Measurements from ENCODE around the gene CHRD.
A peak's percentile ranks its signal among the peaks of the same experiment; 100 is the strongest.

CHRD gene

DNA sequence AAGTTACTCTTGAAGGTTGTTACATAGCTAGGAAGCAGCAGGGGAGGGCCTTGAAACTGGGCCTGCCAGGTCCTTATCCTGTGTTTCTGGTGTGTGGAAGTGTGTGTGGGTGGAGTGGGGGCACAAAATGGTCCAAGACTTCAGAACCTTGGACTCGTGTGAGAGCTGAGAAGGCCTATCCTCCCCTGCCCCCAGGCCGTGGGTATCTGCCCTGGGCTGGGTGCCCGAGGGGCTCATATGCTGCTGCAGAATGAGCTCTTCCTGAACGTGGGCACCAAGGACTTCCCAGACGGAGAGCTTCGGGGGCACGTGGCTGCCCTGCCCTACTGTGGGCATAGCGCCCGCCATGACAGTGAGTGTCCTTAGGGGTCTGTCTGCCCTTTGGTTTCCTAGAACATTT is 4.5 kb downstream of the CHRD start:
- no peak for DNase-seq

DNA sequence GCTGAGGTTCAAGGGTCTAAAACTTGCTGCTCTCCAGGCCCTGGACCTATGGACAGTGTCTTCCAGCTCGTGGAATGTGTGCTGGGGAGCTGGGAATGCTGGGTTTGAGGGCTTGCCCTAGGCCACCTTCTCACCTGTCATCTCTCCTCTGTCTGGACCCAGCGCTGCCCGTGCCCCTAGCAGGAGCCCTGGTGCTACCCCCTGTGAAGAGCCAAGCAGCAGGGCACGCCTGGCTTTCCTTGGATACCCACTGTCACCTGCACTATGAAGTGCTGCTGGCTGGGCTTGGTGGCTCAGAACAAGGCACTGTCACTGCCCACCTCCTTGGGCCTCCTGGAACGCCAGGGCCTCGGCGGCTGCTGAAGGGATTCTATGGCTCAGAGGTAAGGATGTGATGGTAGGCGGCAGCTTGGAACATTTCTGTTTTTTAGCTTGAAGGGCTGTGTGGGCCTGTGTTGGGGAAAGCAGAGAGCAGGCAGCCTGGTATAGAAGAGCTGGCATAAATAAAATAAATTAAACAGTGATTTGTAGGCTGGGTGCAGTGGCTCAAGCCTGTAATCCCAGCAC is 5.1 kb downstream of the CHRD start:
- DNase-seq, result no peak

DNA sequence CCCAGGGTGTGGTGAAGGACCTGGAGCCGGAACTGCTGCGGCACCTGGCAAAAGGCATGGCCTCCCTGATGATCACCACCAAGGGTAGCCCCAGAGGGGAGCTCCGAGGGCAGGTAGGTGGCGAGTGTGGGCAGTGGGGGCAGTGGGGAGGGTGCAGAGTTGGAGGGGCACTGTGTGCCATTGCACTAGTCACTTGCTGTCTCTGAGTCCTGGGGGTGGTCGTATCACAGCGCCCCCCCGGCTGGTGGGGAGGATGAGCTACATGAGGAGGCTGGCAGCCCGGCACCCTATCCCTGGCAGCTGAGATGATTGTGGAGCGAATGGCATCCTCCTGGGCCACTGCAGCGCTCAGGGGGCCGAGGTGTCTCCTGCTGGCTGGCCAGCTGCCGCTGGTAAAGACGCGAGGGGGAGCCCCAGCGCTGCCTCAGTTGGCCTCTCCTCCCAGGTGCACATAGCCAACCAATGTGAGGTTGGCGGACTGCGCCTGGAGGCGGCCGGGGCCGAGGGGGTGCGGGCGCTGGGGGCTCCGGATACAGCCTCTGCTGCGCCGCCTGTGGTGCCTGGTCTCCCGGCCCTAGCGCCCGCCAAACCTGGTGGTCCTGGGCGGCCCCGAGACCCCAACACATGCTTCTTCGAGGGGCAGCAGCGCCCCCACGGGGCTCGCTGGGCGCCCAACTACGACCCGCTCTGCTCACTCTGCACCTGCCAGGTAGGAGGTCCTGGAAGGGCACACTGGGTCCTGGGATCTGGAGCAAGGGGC is 6.4 kb downstream of the CHRD start:
- DNase-seq, result no peak

DNA sequence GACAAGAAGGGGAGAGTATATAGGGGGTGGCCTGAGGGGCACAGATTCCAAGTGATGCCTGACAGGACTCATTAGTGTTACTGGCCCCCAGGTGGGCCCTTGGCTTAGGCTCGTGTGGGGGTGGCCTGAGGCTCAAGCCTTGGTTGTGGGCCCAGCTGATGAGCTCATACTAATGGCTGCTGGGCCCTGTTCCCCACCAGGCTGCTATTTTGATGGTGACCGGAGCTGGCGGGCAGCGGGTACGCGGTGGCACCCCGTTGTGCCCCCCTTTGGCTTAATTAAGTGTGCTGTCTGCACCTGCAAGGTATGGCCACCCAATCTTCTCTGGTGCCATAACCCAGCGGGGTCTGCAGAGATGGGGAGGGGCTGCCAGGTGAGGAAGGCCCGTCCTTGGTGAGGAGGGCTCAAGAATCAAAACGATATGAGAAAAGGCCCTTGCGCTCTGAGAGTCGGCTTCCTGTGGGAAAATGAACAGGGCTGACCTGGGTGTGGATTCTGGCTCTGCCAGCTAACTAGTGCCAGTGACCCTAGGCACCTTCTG is 7.4 kb downstream of the CHRD start:
- no peak for DNase-seq

DNA sequence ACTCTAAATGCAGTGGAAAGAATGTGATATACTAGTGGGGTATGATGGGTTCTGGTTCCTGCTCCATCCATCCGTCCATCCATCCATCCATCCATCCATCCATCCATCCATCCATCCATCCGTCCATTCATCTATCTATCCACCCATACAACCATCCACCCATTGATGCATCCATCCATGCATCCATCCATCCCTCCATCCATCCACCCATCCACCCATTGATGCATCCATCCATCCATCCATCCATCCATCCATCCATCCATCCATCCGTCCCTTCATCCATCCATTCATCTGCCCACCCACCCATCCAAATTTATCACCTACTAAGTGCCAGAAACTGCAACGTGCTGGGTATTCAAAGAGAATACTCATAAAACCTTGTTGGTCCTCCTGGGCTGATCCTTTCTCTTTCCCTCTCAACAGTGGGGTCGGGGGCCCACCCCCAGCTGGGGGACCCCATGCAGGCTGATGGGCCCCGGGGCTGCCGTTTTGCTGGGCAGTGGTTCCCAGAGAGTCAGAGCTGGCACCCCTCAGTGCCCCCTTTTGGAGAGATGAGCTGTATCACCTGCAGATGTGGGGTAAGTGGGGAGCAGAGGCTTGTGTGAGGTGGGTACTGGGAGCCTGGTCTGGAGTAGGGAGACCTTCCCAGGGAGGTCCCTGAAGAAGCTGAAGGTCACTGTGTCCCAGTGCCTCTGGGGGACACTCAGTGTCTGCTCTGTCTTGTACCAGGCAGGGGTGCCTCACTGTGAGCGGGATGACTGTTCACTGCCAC is 8.5 kb downstream of the CHRD start:
- no peak for DNase-seq

DNA sequence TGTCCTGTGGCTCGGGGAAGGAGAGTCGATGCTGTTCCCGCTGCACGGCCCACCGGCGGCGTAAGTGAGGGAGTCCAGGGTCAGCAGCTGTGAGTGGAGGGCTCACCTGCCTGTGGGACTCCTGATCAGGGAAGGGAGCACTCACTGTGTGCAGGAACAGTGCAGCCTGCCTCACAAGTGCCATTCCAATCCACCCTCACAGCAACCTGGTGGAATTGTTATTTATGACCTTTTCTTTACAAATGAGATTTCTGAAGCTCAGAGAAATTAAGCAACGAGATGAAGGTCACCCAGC is 9.0 kb downstream of the CHRD start:
- DNase-seq, result no peak

DNA sequence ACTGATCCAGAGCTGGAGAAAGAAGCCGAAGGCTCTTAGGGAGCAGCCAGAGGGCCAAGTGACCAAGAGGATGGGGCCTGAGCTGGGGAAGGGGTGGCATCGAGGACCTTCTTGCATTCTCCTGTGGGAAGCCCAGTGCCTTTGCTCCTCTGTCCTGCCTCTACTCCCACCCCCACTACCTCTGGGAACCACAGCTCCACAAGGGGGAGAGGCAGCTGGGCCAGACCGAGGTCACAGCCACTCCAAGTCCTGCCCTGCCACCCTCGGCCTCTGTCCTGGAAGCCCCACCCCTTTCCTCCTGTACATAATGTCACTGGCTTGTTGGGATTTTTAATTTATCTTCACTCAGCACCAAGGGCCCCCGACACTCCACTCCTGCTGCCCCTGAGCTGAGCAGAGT is 9.5 kb downstream of the CHRD start:
- DNase-seq, result no peak

DNA sequence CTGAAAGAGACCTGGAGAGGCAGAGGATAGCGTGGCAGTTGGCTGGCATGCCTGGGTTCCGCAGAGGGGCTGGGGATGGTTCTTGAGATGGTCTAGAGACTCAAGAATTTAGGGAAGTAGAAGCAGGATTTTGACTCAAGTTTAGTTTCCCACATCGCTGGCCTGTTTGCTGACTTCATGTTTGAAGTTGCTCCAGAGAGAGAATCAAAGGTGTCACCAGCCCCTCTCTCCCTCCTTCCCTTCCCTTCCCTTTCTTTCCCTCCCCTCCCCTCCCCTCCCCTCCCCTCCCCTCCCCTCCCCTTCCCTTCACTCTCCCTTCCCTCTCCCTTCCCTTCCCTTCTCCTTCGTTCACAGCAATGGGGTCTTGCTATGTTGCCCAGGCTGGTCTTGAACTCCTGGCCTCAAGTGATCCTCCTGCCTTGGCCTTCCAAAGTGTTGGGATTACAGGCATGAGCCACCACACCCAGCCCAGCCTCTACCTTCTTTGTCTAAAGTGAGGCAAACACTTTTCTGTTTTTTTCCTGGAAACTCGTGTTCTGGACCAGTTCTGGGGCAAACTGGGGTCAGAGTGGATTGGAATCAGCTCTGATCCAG is 10.2 kb downstream of the CHRD start:
- DNase-seq, result no peak

DNA sequence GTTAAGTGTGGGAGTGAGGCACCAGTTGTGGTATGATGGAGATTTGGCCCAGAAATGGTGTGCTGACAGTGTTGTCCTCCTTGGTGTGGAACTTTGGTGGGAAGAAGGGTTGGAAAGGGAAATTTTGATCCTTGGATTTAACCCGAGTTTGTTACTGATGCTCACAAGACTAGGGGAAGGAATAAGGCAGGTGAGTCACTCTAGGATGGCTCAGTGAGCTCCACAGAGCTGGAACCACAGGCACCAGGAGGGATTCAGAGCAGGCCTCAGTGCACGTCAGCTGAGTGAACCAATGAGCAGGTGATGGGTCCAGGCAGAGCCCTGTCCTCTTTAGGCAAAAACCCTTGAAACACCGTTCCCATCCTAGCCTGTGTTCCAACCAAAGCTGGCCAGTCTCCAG is 11.4 kb downstream of the CHRD start:
- no peak for DNase-seq

DNA sequence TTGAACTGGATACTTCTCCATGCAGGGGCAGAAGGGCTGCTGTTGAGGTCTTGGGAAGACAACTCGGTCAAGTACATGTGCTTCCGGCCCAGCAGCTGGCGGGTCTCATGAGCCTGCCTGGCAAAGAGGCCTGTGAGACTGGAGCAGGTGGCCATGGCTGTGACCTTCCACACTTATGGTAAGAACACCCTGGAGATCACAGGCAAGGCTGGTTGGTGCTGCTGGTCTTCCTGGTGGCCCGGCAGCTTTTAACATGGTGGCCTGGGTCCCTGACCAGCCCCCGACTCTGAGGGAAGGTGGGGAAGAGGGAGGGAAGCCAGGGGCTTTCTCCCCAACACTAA is 15.4 kb downstream of the CHRD start:
- no peak for DNase-seq

DNA sequence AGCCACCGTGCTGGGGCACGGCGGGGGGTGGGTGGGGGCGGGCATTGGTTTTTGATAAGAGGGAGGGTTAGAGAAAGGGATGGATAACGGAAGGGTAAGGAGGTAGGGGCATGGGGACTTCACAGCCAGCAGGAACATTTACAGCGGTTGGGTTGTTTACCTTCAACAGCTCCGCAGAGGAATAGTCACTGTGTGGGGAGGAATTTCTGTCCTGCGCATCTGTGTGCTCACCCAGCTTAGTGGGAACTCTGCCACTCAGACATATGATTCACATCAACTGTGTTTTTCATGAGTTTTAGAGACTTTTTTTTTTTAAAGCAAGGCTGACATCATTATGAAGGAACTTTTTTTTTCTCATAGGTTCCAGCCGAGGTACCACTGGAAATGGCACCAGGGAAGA is 19.6 kb downstream of the CHRD start:
- no peak for DNase-seq

DNA sequence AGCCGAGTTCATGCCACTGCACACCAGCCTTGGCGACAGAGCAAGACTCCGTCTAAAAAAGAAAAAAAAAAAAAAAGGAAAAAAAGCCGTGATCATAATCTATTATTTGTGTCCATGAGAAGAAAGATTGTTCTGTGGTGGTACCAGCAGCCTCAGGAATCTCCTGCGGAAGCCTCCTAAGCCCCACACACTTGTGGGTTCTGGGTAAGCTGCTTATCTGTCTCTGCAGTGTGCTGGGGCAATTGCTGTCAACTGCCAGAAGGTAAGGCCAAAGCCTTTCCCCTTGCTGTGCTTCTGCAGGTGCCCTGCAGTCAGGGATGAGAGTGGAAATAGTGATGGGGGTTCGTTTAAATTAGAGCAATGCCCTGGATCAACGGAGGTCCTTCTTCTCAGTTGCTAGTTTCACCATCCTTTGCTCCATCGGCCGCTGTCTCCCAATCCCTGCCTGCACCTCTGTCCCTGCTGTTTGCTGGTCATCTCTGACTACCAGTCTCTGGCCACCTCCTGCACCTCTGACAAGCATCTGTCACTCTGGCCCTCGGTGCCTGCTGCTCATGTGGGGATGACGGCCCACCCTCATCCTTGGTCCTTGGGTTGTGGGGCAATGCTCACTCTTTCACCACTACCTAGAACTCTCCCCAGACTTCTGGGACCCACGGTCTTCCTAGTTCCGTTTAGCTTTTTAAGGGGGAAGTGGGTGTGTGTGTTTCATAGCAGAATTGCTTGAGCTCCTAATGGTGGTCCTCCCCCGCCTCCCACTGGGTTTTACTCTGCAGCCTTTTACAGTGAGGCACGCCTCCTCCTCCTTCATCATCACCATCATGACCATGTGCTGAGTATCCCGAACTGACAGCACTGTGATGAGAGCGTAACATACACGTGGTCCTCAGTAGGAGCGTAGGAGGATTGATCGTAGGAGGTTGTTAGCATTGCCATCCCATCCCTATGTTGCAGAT is 25.5 kb downstream of the CHRD start:
- DNase-seq, result no peak

DNA sequence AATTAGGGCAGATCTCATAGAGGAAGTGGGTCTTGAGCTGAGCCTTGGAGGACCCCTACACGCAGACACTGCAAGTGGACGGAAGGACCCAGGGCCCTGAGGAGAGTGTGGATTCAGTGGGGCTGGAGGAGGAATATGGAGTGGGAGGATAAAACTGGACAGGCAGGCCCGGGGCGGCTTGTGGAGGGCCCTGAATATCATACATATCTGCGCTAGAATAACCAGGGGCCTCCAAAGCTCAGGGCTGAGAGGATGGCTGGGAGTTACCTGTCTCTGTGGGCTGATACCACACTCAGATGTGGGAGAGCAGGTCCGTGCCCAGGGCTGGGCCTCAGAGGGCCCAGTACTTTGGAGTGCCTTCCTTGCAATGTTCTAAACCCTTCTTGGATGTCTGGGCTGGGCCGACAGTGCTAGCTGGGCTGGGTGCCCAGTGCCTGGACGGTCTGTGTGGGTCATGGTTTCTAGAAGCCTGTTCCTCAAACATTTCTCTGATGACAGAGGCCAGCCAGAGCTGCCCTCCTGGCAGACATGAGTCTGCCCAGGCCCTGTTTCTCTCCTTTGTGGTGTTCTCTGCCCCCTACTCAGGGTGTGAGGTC is 29.6 kb downstream of the CHRD start:
- DNase-seq, result no peak

DNA sequence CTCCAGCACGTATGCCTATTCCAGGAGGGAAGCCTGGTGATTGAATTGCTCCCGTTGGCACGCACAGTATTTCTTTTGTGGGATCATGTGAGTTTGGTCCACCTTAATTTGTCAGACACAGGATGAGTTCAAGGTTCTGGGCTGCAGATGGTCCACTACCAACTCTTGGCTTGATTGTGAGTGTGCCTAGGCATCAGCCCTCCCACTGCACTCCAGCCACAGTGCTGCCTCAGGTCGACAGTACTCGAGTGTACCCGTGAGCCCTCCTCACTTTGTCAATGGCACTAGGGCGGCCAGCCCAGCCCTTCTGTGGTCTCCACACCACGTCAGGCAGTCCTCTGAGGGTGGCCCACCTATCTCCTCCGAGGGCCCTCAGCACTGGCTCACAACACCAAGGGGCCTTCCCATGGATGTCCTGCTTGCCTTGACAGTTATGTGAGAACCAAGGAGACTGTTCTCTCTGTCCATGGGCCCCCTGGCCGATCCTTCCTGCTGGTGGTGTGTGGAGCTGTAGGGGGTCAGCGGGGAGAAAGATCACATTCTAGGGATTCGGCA is 30.2 kb downstream of the CHRD start:
- no peak for DNase-seq

DNA sequence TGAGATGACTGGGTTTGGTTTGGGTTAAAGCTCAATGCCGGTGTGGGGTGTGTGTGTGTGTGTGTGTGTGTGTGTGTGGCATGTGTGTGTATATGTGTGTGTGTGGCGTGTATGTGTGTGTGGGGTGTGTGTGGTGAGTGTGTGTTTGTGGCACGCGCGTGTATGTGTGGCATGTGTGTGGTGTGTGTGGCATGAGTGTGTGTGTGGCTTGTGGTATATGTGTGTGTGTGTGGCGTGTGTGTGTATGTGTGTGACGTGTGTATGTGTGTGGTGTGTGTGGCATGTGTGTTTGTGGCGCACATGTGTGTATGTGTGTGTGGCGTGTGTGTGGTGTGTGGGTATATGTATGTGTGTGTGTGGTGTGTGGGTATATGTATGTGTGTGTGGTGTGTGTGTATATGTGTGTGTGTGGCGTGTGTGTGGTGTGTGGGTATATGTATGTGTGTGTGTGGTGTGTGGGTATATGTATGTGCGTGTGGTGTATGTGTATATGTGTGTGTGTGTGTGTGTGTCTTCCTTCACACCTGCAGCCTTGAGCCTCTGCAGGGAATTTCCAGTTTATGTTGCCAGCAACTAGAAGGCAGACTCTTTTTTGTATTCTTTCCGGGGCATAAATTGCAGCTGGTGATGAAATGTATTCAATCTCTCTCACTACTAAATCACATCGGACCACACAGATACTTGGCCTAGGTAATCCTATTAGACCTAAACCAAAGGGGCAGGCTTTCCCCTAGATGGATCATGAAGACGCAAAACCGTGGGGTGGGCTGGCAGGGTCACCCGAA is 34.8 kb downstream of the CHRD start:
- no peak for DNase-seq

DNA sequence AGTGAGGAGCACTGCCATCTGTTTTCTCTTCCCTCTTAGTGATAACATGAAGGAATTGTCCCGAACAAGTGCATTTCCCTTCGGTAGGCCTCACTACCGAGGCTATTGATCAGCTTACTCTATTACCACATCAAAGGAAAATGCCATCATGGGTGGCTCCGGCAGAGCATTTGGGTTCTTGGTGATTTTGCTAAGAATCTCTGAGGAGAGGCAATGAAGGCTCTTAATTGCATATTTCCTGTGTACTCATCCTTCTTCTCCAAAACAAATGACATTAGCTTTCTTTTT is 35.3 kb downstream of the CHRD start:
- DNase-seq, result no peak

DNA sequence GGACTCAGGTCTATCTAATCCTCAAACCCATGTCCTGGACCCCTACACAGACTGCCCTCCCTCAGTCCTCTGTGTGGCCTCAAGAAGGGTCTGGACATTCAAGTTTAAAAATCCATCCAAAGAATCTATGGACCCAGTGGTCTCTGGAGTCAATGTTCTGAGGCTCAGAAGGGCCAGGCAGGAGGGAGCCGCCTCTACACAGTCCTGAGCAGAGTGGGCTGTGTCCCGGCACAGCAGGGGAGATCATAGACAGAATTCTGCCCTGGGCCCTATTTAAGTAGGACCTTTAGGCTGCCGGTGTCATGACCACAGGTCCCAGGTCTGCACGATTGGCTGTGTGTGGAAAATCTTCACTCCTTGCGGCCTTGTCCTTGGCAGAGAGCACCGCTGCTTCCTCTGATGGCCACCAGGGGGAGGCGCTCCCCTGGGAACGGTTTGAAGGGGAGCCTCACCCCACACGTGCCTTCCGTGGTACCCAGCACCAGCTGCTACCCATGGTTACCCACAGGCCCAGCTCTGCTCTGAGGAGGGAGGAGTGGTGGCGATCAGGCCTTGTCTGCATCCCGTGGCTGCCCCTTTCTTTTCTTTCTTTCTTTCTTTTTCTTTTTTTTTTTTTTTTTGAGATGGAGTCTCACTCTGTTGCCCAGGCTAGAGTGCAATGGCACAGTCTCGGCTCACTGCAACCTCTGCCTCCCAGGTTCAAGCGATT is 37.9 kb downstream of the CHRD start:
- peak; percentile 71 for DNase-seq

DNA sequence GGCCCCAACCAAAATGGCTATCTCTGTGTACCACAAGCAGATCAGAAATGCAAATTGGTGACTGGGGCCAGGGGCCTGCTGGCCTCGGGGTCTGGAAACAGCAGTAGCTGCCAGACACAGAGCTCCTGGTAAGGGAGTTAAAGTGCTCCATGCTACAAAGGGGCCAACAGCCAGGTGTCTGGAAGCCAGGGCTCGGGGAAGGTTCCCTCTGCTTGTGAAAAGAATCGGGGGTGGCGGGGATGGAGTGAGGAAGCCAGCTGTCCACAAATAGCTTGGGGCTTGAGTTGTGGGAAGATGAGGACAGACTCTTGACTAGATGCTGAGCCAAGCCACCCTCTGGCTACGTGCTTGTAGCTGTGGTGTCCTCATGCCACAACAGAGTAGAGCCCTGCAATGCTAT is 39.3 kb downstream of the CHRD start:
- no peak for DNase-seq

DNA sequence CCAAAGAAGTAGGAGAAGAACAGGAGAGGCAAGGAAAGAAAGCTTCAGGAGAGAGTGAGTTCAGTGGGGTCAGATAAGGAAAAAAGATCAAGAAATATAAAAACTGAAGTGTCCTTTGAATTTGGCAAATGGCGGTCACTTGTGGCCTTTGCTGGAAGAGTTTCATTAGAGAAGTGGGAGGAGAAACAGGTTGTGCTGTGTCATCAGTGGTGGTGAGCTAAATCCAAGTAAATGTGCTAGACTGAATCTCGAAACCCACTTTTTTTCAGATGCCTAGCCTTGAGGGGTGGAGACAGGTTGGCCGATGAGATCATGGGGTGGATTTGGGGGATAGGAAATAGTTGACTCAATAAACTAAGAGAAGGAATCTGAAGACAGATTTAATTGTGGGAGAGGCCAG is 43.7 kb downstream of the CHRD start:
- no peak for DNase-seq

DNA sequence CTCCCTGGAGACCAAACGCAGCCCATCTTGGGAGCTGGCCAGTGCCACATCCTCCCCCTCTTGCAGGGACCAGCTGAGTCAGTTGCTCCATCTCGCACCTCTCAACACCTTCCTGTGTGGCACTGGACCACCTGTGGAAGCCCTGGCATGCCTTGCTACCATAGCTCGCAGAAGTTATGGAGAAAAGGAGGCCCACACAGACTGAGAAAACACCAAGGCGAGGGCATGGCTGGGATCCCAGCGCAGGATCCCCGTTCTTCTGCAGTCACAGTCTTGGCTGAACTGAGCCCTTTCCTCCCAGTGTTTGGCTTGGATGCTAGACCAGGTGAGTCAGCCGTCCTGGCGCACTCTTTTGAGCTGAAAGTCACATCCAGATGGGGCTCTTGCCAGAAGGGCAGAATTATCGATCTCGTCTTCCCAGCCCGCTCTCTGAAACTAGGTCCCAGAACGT is 46.9 kb downstream of the CHRD start:
- DNase-seq, result no peak

All from CD4-positive, alpha-beta T cell treated with Interleukin-17A for 1 hour (primary cell).